Stimulated activated CD4-positive, alpha-beta T cell treated with anti-CD3 and anti-CD28 coated beads, Interleukin-1b, Interleukin-23, amount 100 ng/mL, for 4 hours (primary cell): ENCODE measurements around the gene ZMPSTE24.

ENCODE experiments used
- DNase-seq, 2 donors: peaks; one replicate each; pipeline ENCODE4 v3.0.0-alpha.2; 2020; ENCODE audit warnings: low read depth in 2 of 2

ZMPSTE24 gene

GRCh38 chr1:40264354-40264781 lies 6.3 kb downstream of the ZMPSTE24 start:
- no peak for DNase-seq

GRCh38 chr1:40265298-40265697 lies 7.3 kb downstream of the ZMPSTE24 start:
- no peak for DNase-seq

GRCh38 chr1:40265919-40266318 lies 7.9 kb downstream of the ZMPSTE24 start:
- DNase-seq = no peak

- no peak for DNase-seq
Measured at GRCh38 chr1:40266786-40267535, 8.9 kb downstream of the ZMPSTE24 start.

- DNase-seq = no peak
Measured at GRCh38 chr1:40267767-40268187, 9.7 kb downstream of the ZMPSTE24 start.

- DNase-seq = no peak
Measured at GRCh38 chr1:40268211-40268610, 10.2 kb downstream of the ZMPSTE24 start.

- DNase-seq = no peak
Measured at GRCh38 chr1:40270152-40270834, 12.3 kb downstream of the ZMPSTE24 start.

GRCh38 chr1:40272653-40273213 lies 14.7 kb downstream of the ZMPSTE24 start:
- DNase-seq = no peak

- no peak for DNase-seq
Measured at GRCh38 chr1:40273547-40274166, 15.6 kb downstream of the ZMPSTE24 start.

GRCh38 chr1:40274331-40274730 lies 16.3 kb downstream of the ZMPSTE24 start:
- DNase-seq = no peak

- no peak for DNase-seq
Measured at GRCh38 chr1:40276122-40276521, 18.1 kb downstream of the ZMPSTE24 start.

GRCh38 chr1:40281853-40282252 lies 23.8 kb downstream of the ZMPSTE24 start:
- no peak for DNase-seq

GRCh38 chr1:40291293-40291692 lies 33.3 kb downstream of the ZMPSTE24 start:
- no peak for DNase-seq

GRCh38 chr1:40299366-40300248 lies 41.6 kb downstream of the ZMPSTE24 start:
- DNase-seq = no peak

- DNase-seq = no peak
Measured at GRCh38 chr1:40300249-40300567, 42.2 kb downstream of the ZMPSTE24 start.

GRCh38 chr1:40300651-40301050 lies 42.6 kb downstream of the ZMPSTE24 start:
- DNase-seq = no peak

GRCh38 chr1:40301066-40301465 lies 43.0 kb downstream of the ZMPSTE24 start:
- no peak for DNase-seq

- no peak for DNase-seq
Measured at GRCh38 chr1:40301541-40302299, 43.7 kb downstream of the ZMPSTE24 start.

- no peak for DNase-seq
Measured at GRCh38 chr1:40302475-40302874, 44.4 kb downstream of the ZMPSTE24 start.

- DNase-seq = no peak
Measured at GRCh38 chr1:40303051-40303771, 45.2 kb downstream of the ZMPSTE24 start.
